Fibroblast of lung (primary cell): ENCODE measurements around the gene CYP19A1. TPM values are rescaled to one million over a fixed set of nuclear protein-coding genes. Genes with fewer than 3 reads are reported as not detected.
A peak's percentile ranks its signal among the peaks of the same experiment; 100 is the strongest.
"Not testable (repeated sequence)": the region's sequence is repeated elsewhere in the genome, so short reads cannot be mapped to it uniquely, and the experiment has no call there.

ENCODE experiments used
- DNase-seq, 2 donors: peaks; one replicate each; pipeline versions ENCODE4 v3.0.0 to v3.0.0-alpha.2; 2010; ENCODE audit warnings: low read depth in 2 of 2
- H2AFZ ChIP-seq: 2 replicates; pipeline ENCODE4 v1.5.1; 2012; ENCODE audit warnings: low read length, control low read depth, inconsistent platforms
- H3K27ac ChIP-seq: 2 replicates; pipeline ENCODE4 v1.5.1; 2011; ENCODE audit warnings: low read length, control low read depth; ENCODE audit not compliant: insufficient read depth
- H3K27me3 ChIP-seq: 2 replicates; pipeline ENCODE4 v1.5.1; 2011; ENCODE audit warnings: mild to moderate bottlenecking, low read length; ENCODE audit not compliant: control insufficient read depth, insufficient read depth
- H3K36me3 ChIP-seq: 2 replicates; pipeline ENCODE4 v1.5.1; 2011; ENCODE audit warnings: low read length; ENCODE audit not compliant: control insufficient read depth, insufficient read depth
- H3K4me1 ChIP-seq: 2 replicates; pipeline ENCODE4 v1.5.1; 2011; ENCODE audit warnings: low read length; ENCODE audit not compliant: control insufficient read depth, insufficient read depth; ENCODE audit errors: extremely low read depth
- H3K4me2 ChIP-seq: 2 replicates; pipeline ENCODE4 v1.5.1; 2011; ENCODE audit warnings: low read length, control low read depth; ENCODE audit not compliant: insufficient read depth; ENCODE audit errors: extremely low read depth
- H3K4me3 ChIP-seq, 4 experiments: fragments of 200-600 bp in 1 of 4; sonication (generic) in 1 of 4; replicated peaks in 1 of 4; 2 replicates each; pipeline ENCODE4 v1.5.1; 2011 to 2016; ENCODE audit warnings: low read length in 4 of 4, low read depth in 3 of 4, mild to moderate bottlenecking in 3 of 4, control low read depth in 2 of 4, inconsistent platforms in 1 of 4, mixed read lengths in 1 of 4; ENCODE audit not compliant: insufficient read depth in 1 of 4; ENCODE audit errors: control extremely low read depth in 1 of 4
- H3K79me2 ChIP-seq: 2 replicates; pipeline ENCODE4 v1.5.1; 2012; ENCODE audit warnings: mild to moderate bottlenecking, low read length, inconsistent platforms; ENCODE audit not compliant: control insufficient read depth, insufficient read depth
- H3K9ac ChIP-seq: 2 replicates; pipeline ENCODE4 v1.5.1; 2011; ENCODE audit warnings: mild to moderate bottlenecking, low read length, control low read depth; ENCODE audit not compliant: insufficient read depth
- H3K9me3 ChIP-seq: 2 replicates; pipeline ENCODE4 v1.5.1; 2012; ENCODE audit warnings: low read depth, low read length; ENCODE audit not compliant: control insufficient read depth, insufficient read depth
- H4K20me1 ChIP-seq: 2 replicates; pipeline ENCODE4 v1.5.1; 2011; ENCODE audit warnings: low read length; ENCODE audit not compliant: control insufficient read depth, insufficient read depth; ENCODE audit errors: extremely low read depth
- EZH2 ChIP-seq: IDR thresholded peaks from 2 replicates; pipeline ENCODE4 v1.5.1; 2012; ENCODE audit warnings: low read length, control low read depth, mild to moderate bottlenecking; ENCODE audit errors: missing control alignments
- polyA plus RNA-seq, 2 donors: library from polyadenylated mRNA; depleted of rRNA in 1 of 2; stranded (reverse) in 1 of 2; unstranded in 1 of 2; fragments of >200 nt; gene quantifications; 2 replicates each; pipeline ENCODE4 v1.2.1, GENCODE V29; 2011 to 2012; ENCODE audit warnings: missing spikeins in 1 of 2
- total RNA-seq: library from RNA; depleted of rRNA; stranded (reverse); fragments of >200 nt; gene quantifications from 2 replicates; pipeline ENCODE4 v1.2.1, GENCODE V29; 2014
- TF ChIP-seq, protein P1 (sequence below), 2 donors: IDR thresholded peaks in 1 of 2; conservative IDR thresholded peaks in 1 of 2; 1 replicate in 1 of 2; 2 replicates in 1 of 2; pipeline ENCODE4 v1.5.1; 2011 to 2012; ENCODE audit warnings: low read length in 2 of 2, control low read depth in 1 of 2, inconsistent platforms in 1 of 2, low read depth in 1 of 2, mild to moderate bottlenecking in 1 of 2

Gene CYP19A1
- total and polyA plus RNA-seq, 2 donors (not counting 1 experiment from before 2014, with no cell fraction given): 0.16 to 2.3 TPM

DNA sequence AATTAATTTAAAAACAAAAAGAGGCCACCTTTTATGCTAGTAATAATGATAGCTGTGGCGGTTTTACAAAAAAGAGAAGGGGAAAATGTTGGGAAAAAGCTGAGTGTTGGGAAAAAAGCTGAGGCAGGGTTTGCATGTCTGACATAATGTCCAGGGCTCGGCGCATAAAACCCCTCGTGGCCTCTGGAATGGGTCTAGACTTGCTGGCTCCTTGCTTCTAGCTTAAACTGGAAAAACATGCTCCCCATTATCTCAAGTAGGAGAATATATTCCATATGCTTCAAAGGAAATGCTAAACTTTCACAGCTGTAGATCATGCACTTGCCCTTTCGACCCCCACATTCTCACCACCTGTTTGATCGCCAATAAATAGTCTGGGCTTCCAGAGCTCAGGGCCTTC, 53.0 kb downstream of the CYP19A1 start:
- TF ChIP-seq EZH2: no peak
- TF ChIP-seq, protein P1, sequence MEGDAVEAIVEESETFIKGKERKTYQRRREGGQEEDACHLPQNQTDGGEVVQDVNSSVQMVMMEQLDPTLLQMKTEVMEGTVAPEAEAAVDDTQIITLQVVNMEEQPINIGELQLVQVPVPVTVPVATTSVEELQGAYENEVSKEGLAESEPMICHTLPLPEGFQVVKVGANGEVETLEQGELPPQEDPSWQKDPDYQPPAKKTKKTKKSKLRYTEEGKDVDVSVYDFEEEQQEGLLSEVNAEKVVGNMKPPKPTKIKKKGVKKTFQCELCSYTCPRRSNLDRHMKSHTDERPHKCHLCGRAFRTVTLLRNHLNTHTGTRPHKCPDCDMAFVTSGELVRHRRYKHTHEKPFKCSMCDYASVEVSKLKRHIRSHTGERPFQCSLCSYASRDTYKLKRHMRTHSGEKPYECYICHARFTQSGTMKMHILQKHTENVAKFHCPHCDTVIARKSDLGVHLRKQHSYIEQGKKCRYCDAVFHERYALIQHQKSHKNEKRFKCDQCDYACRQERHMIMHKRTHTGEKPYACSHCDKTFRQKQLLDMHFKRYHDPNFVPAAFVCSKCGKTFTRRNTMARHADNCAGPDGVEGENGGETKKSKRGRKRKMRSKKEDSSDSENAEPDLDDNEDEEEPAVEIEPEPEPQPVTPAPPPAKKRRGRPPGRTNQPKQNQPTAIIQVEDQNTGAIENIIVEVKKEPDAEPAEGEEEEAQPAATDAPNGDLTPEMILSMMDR (conservative IDR thresholded peaks at IDR 0.05 in 1 of 2, IDR thresholded peaks at IDR 0.05 in 1 of 2; ENCODE audit: low read depth in 1 of 2, low read length in 2 of 2): no peak
- Histone ChIP-seq H3K79me2 (no peaks in the 10 kb centered on the region), H3K4me3 (no peak overlapping the region), H4K20me1 (no peaks in the 10 kb centered on the region), H3K9me3 (no peaks in the 10 kb centered on the region), H3K27ac (no peak overlapping the region), H3K27me3 (peaks cover under 1% of the 10 kb centered on the region), H2AFZ (no peak overlapping the region), H3K9ac (no peak overlapping the region), H3K4me2 (no peak overlapping the region), H3K4me1 (no peaks in the 10 kb centered on the region), H3K36me3 (no peaks in the 10 kb centered on the region)
- no peak for DNase-seq

DNA sequence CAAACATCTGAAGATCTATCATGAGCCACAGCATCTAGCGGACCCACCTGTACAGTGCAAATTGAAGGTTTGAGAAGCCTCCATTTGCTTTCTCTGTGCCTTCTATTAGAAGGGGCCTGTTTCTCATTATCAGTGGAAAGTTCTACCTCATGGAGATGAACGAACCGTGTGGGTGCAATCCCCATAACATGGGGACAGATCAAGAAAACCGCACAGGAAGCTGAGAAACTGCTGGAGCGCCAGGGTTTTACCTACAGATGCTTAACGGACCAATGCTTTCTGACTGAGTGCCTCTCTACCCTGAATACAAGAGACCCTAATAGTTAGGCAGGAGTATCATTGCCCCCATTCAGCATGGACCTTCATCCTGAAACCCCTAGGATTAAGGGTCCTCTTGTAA, 53.5 kb downstream of the CYP19A1 start:
- no peaks in the 10 kb centered on the region for H3K79me2 ChIP-seq
- H2AFZ ChIP-seq: no peak overlapping the region
- no peaks in the 10 kb centered on the region for H3K36me3 ChIP-seq
- no peaks in the 10 kb centered on the region for H3K27me3 ChIP-seq
- TF ChIP-seq EZH2: no peak
- TF ChIP-seq, protein P1 (conservative IDR thresholded peaks at IDR 0.05 in 1 of 2, IDR thresholded peaks at IDR 0.05 in 1 of 2; ENCODE audit: low read depth in 1 of 2, low read length in 2 of 2): no peak
- H3K4me2 ChIP-seq: no peak overlapping the region
- no peaks in the 10 kb centered on the region for H4K20me1 ChIP-seq
- DNase-seq: no peak
- H3K27ac ChIP-seq: no peak overlapping the region
- no peaks in the 10 kb centered on the region for H3K4me1 ChIP-seq
- no peaks in the 10 kb centered on the region for H3K9me3 ChIP-seq
- H3K4me3 ChIP-seq: no peak overlapping the region
- H3K9ac ChIP-seq: no peak overlapping the region

DNA sequence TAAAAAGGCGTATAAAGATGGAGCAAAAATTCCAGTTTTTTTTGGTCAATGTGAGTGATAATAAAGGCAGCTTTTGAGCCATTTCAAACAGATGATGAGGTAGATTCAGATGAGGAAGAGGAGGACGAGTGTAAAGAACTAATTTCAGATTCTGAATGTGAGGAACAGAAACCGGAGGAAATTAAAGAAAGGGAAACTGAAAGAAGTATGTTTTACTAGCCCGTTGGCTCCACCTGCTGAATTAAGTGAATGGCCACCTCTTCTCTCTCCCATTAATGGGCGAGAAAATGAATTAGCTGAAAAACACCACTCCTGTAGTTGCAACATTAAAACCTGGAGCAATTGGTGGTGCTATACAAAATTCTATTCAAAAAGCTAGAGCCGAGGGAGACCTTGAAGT, 55.4 kb downstream of the CYP19A1 start:
- no peaks in the 10 kb centered on the region for H3K79me2 ChIP-seq
- no peaks in the 10 kb centered on the region for H3K4me1 ChIP-seq
- no peak for TF ChIP-seq EZH2
- TF ChIP-seq, protein P1 (conservative IDR thresholded peaks at IDR 0.05 in 1 of 2, IDR thresholded peaks at IDR 0.05 in 1 of 2; ENCODE audit: low read depth in 1 of 2, low read length in 2 of 2): no peak
- no peak for DNase-seq
- H3K4me3 ChIP-seq: no peak overlapping the region
- no peak overlapping the region for H3K27ac ChIP-seq
- no peak overlapping the region for H3K4me2 ChIP-seq
- no peaks in the 10 kb centered on the region for H4K20me1 ChIP-seq
- H3K9me3 ChIP-seq: no peaks in the 10 kb centered on the region
- no peaks in the 10 kb centered on the region for H3K36me3 ChIP-seq
- no peak overlapping the region for H3K9ac ChIP-seq
- H2AFZ ChIP-seq: no peak overlapping the region
- H3K27me3 ChIP-seq: no peaks in the 10 kb centered on the region

DNA sequence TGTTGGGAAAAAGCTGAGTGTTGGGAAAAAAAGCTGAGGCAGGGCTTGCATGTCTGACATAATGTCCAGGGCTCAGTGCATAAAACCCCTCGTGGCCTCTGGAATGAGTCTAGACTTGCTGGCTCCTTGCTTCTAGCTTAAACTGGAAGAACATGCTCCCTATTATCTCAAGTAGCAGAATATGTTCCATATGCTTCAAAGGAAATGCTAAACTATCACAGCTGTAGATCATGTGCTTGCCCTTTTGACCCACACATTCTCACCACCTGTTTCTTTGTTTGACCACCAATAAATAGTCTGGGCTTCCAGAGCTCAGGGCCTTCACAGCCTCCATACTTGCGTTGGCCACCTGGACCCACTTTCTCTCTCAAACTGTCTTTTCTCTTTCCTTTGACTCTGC, 56.2 kb downstream of the CYP19A1 start:
- not testable (repeated sequence) for H4K20me1 ChIP-seq, H3K4me1 ChIP-seq, H3K4me3 ChIP-seq, H3K9me3 ChIP-seq, H3K79me2 ChIP-seq, H3K27ac ChIP-seq, H3K27me3 ChIP-seq, H3K9ac ChIP-seq, H3K36me3 ChIP-seq, H3K4me2 ChIP-seq, H2AFZ ChIP-seq
- DNase-seq: peak in 1 of 2 donors; percentile 29
